GM12891 (cell line): ENCODE results near the gene FAT1.

Source experiments
- POLR2A ChIP-seq: IDR thresholded peaks from 2 replicates; pipeline ENCODE4 v1.6.1; 2011; ENCODE audit warnings: low read depth, low read length, control low read depth
- POLR2AphosphoS5 ChIP-seq: IDR thresholded peaks from 2 replicates; pipeline ENCODE4 v1.6.1; 2011; ENCODE audit warnings: low read depth, low read length, control low read depth
- POU2F2 ChIP-seq: IDR thresholded peaks from 2 replicates; pipeline ENCODE4 v1.6.1; 2011; ENCODE audit warnings: low read depth, mild to moderate bottlenecking, control low read depth, low read length, moderate library complexity
- SPI1 ChIP-seq: IDR thresholded peaks from 2 replicates; pipeline ENCODE4 v1.6.1; 2011; ENCODE audit warnings: low read depth, low read length, control low read depth

- TF ChIP-seq POLR2A, result no peak
- no peak for TF ChIP-seq SPI1
- no peak for TF ChIP-seq POLR2AphosphoS5
- TF ChIP-seq POU2F2, result no peak
Observed at GRCh38 chr4:186762361-186762760, 38.7 kb upstream of the FAT1 start.
